ENCODE measurements around the gene MAN1C1. TPM values are rescaled to one million over a fixed set of nuclear protein-coding genes. Genes with fewer than 3 reads are reported as not detected.

The MAN1C1 gene
- total RNA-seq, 2 experiments from 2014 or later = 3.7 to 4.4 TPM

GRCh38 chr1:25729790-25730644 is 113.4 kb downstream of the MAN1C1 start:
- CTCF ChIA-PET = interaction anchor here (0.9 to 1.7 kb wide), 3 partner anchors 25 to 81 kb away, joined by 3 read pairs; no protein-coding TSS in a partner anchor

GRCh38 chr1:25731148-25731547 is 114.6 kb downstream of the MAN1C1 start:
- intact Hi-C loops (cut with micrococcal nuclease) = no loop called here
- Mint-ChIP-seq H3K4me1 (ENCODE audit: low read depth) (peaks cover 46% of the 10 kb centered on the region), H3K27me3 (no peaks in the 10 kb centered on the region), H3K27ac (no peak overlapping the region), H3K4me3 (no peak overlapping the region), H3K9me3 (no peaks in the 10 kb centered on the region), H3K36me3 (ENCODE audit: low read depth) (peaks cover 3% of the 10 kb centered on the region)
- TF ChIP-seq CTCF (IDR thresholded peaks at IDR 0.05) = no peak
- DNase-seq (no peak), ATAC-seq (no peak)
- ChIA-PET POLR2A (interaction anchor here (1.0 kb wide), 1 partner anchor 62 kb away, joined by 3 read pairs; no protein-coding TSS in a partner anchor), CTCF (no interaction called here)

More at GRCh38 chr1:25729790-25730644, 113.4 kb downstream of the MAN1C1 start:
- POLR2A ChIA-PET = interaction anchor here (0.7 to 1.0 kb wide), 2 partner anchors 30 to 63 kb away, joined by 3 read pairs; no protein-coding TSS in a partner anchor
- Mint-ChIP-seq H3K9me3 (no peaks in the 10 kb centered on the region), H3K27me3 (no peaks in the 10 kb centered on the region), H3K36me3 (ENCODE audit: low read depth) (peaks cover 3% of the 10 kb centered on the region), H3K4me3 (no peak overlapping the region), H3K4me1 (ENCODE audit: low read depth) (peaks cover 48% of the 10 kb centered on the region), H3K27ac (peak overlapping the region; percentile 68)
- peak; percentile 61 for ATAC-seq
- TF ChIP-seq CTCF (IDR thresholded peaks at IDR 0.05) = no peak
- no peak for DNase-seq
- intact Hi-C loops (cut with micrococcal nuclease) = no loop called here

- ATAC-seq (no peak), DNase-seq (no peak)
- no peaks in the 10 kb centered on the region for H3K9me3 Mint-ChIP-seq
- intact Hi-C loops (cut with micrococcal nuclease) = no loop called here
- H3K36me3 Mint-ChIP-seq (ENCODE audit: low read depth) = peaks cover 3% of the 10 kb centered on the region
- CTCF ChIA-PET = no interaction called here
- POLR2A ChIA-PET = interaction anchor here (0.5 kb wide), 1 partner anchor 26 kb away, joined by 3 read pairs; no protein-coding TSS in a partner anchor
- H3K27me3 Mint-ChIP-seq = no peaks in the 10 kb centered on the region
- no peak for TF ChIP-seq CTCF (IDR thresholded peaks at IDR 0.05)
- no peak overlapping the region for H3K27ac Mint-ChIP-seq
- no peak overlapping the region for H3K4me3 Mint-ChIP-seq
- peaks cover 42% of the 10 kb centered on the region for H3K4me1 Mint-ChIP-seq (ENCODE audit: low read depth)
These were observed 115.2 kb downstream of the MAN1C1 start for GRCh38 chr1:25731626-25732370.

GRCh38 chr1:25732821-25733220 is 116.2 kb downstream of the MAN1C1 start:
- peaks cover 35% of the 10 kb centered on the region for H3K4me1 Mint-ChIP-seq (ENCODE audit: low read depth)
- H3K36me3 Mint-ChIP-seq (ENCODE audit: low read depth) = peaks cover 3% of the 10 kb centered on the region
- H3K9me3 Mint-ChIP-seq = no peaks in the 10 kb centered on the region
- DNase-seq (no peak), ATAC-seq (no peak)
- intact Hi-C loops (cut with micrococcal nuclease) = no loop called here
- no peak for TF ChIP-seq CTCF (IDR thresholded peaks at IDR 0.05)
- ChIA-PET POLR2A (no interaction called here), CTCF (no interaction called here)
- H3K4me3 Mint-ChIP-seq = no peak overlapping the region
- no peaks in the 10 kb centered on the region for H3K27me3 Mint-ChIP-seq
- H3K27ac Mint-ChIP-seq = no peak overlapping the region
